GM12865 (cell line): ENCODE data around the gene OVCH1.
A peak's percentile ranks its signal among the peaks of the same experiment; 100 is the strongest.

Experiments used
- DNase-seq: peaks from one replicate; pipeline ENCODE4 v3.0.0; 2010; ENCODE audit warnings: low read depth
- H3K4me3 ChIP-seq: 2 replicates; pipeline ENCODE4 v1.5.1; 2011; ENCODE audit warnings: mild to moderate bottlenecking, low read depth, low read length, control low read depth
- CTCF ChIP-seq: IDR thresholded peaks from 2 replicates; pipeline ENCODE4 v1.5.1; 2011; ENCODE audit warnings: low read length, control low read depth, low read depth, inconsistent platforms; ENCODE audit not compliant: insufficient read depth; ENCODE audit errors: missing control alignments

The OVCH1 gene

DNA sequence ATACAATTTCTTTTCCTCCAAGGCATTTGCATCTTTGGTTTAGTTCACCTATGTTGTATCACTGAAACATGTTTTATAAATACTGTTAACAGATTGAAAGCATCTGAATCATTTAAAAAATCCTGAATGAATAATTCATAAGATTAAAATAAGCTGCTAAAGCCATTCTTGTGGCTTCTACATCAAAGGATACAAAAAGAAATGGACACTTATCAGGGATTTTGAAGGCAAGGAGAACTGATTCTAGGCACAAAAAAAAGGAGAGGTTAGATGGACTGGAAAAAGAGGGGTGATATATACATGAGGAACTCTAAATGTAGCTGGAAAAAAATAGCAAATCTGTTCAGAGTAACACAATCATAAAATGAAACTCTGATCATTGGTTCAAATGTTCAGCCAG is 5.8 kb upstream of the OVCH1 start:
- no peak for DNase-seq
- H3K4me3 ChIP-seq, result no peak overlapping the region
- TF ChIP-seq CTCF, result no peak

DNA sequence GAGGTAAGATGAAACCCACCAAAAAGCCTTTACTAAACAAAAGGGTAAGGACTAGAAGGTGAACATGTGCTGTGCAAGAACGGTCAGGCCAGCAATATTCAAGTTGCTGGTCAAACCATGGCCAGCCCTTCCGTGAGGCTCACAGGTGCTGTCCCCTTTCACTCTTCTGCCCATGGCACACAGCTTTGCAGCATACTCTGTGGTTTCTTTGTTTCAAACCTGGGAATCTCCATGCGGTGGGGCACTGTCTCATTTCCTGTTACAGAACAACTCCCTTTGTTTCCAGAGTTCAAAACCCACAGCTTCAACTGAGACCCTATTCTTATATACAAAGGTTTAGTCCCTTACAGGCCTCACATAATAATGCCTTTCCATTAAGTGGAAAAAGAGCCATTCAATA is 1.7 kb upstream of the OVCH1 start:
- no peak overlapping the region for H3K4me3 ChIP-seq
- no peak for TF ChIP-seq CTCF
- peak; percentile 5 for DNase-seq

DNA sequence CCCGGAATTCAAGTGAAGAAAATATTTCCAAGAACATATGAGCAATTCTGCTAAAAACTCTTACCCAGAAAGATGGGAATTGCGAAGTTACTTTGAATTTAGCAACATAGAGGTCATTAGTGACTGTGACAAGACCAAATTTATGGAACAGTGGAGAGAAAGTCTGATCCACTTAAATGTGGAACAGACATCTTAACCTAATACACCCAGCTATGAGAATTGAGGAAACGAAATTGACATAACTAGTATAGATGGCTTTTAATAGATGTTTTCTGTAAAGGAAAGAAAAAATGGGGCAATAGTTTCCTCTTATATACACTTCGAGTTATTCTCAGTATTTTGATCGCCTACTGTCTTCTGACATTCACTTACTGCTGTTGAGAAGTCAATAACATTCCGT is 4.6 kb downstream of the OVCH1 start:
- no peak overlapping the region for H3K4me3 ChIP-seq
- no peak for TF ChIP-seq CTCF
- no peak for DNase-seq

DNA sequence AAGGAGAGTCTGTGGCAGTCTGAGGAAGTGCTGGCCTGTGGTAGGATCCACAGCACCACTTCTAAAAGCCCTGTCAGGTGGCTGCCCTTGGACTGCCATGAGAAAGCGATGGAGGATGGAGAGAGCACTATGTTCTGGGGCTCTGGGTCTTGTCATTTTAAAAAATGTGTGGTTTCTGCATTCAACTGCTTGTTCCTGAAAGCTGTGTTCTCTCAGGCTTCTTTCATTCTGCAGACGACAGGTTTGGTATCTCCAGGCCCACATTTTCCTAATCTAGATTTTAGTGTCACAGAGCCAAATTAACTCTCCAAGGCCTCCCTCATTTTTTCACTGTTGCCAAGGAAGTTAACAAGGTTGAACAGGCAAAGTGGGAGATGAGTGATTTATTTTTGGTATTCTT is 10.5 kb downstream of the OVCH1 start:
- H3K4me3 ChIP-seq, result no peak overlapping the region
- no peak for DNase-seq
- no peak for TF ChIP-seq CTCF

DNA sequence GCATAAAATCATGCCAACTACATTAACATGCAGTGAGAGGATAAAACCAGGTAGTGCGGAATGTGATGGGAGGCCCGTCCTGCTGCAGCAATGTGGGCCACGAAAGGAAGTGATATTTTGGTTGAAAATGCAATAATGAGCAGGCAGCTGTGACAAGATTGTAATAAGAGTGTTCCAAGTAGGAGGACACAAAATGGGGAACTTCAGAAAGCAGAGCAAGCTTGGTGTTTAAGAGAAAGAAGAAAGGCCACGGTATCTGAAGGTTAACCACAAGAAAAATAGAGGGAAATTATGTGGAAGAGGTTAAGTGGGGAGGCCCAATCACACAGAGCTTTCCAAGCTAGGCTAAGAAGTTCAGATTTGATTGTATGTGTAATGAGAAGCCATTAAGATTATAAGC is 34.3 kb downstream of the OVCH1 start:
- no peak for DNase-seq
- H3K4me3 ChIP-seq, result no peak overlapping the region
- TF ChIP-seq CTCF, result no peak

GRCh38 chr12:29460082-29460481 is 37.4 kb downstream of the OVCH1 start:
- DNase-seq, result no peak
- no peak for TF ChIP-seq CTCF
- no peak overlapping the region for H3K4me3 ChIP-seq

DNA sequence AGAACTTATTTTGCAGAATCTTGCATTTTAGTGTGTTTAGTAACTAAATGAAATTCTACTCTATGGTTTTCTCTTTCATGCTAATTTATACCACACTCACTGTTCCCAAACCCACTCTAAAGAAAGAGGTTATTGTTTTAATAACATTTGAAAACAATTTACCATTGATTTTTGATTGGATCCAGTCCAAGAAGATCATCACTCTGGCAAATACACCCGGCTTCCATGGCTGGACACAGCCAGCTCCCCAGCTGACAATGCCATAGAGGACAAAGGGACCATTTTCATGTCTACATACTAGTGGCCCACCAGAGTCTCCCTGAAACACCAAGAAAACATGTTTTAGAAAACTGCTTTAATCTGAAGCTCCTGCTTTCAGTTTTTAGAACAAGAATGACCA is 42.4 kb downstream of the OVCH1 start:
- no peak overlapping the region for H3K4me3 ChIP-seq
- no peak for TF ChIP-seq CTCF
- DNase-seq, result no peak
